GM23248 (cell line): ENCODE results near the gene OPRL1. TPM values are rescaled to one million over a fixed set of nuclear protein-coding genes. Genes with fewer than 3 reads are reported as not detected.

Experiments
- DNase-seq: peaks from one replicate; pipeline ENCODE4 v3.0.0-alpha.2; 2015
- H2AFZ ChIP-seq: fragments of 200-600 bp; sonication (generic); 2 replicates; pipeline ENCODE4 v1.6.1; 2016; ENCODE audit warnings: antibody characterized with exemption
- H3F3A ChIP-seq: fragments of 200-600 bp; sonication (generic); 2 replicates; pipeline ENCODE4 v1.6.1; 2016; ENCODE audit warnings: mild to moderate bottlenecking, antibody characterized with exemption, mixed run types; ENCODE audit not compliant: insufficient read depth
- H3K27ac ChIP-seq: fragments of 200-600 bp; sonication (generic); 2 replicates; pipeline ENCODE4 v1.5.1; 2016; ENCODE audit warnings: mild to moderate bottlenecking
- H3K27me3 ChIP-seq: fragments of 200-600 bp; sonication (generic); replicated peaks from 2 replicates; pipeline ENCODE4 v1.6.1; 2016; ENCODE audit warnings: mild to moderate bottlenecking; ENCODE audit not compliant: insufficient read depth
- H3K36me3 ChIP-seq: fragments of 200-600 bp; sonication (generic); 2 replicates; pipeline ENCODE4 v1.6.1; 2016; ENCODE audit warnings: low read depth, mild to moderate bottlenecking
- H3K4me1 ChIP-seq: fragments of 200-600 bp; sonication (generic); 2 replicates; pipeline ENCODE4 v1.6.1; 2016; ENCODE audit warnings: mild to moderate bottlenecking; ENCODE audit not compliant: insufficient read depth
- H3K4me2 ChIP-seq: fragments of 200-600 bp; sonication (generic); one replicate; pipeline ENCODE4 v1.6.1; 2016; ENCODE audit warnings: mild to moderate bottlenecking; ENCODE audit not compliant: unreplicated experiment
- H3K4me3 ChIP-seq: fragments of 200-600 bp; sonication (generic); 2 replicates; pipeline ENCODE4 v1.5.1; 2016; ENCODE audit warnings: mild to moderate bottlenecking
- H3K79me2 ChIP-seq: fragments of 200-600 bp; sonication (generic); 2 replicates; pipeline ENCODE4 v1.6.1; 2016; ENCODE audit warnings: mild to moderate bottlenecking; ENCODE audit not compliant: insufficient read depth
- H3K9ac ChIP-seq: fragments of 200-600 bp; sonication (generic); 2 replicates; pipeline ENCODE4 v1.6.1; 2016; ENCODE audit warnings: mild to moderate bottlenecking
- H3K9me2 ChIP-seq: fragments of 200-600 bp; sonication (generic); 2 replicates; pipeline ENCODE4 v1.6.1; 2016; ENCODE audit warnings: mixed run types, mild to moderate bottlenecking, moderate library complexity; ENCODE audit not compliant: insufficient read depth
- H3K9me3 ChIP-seq: fragments of 200-600 bp; sonication (generic); one replicate; pipeline ENCODE4 v1.6.1; 2017; ENCODE audit warnings: low read depth
- H4K20me1 ChIP-seq: fragments of 200-600 bp; sonication (generic); 2 replicates; pipeline ENCODE4 v1.6.0; 2016; ENCODE audit not compliant: insufficient read depth
- EZH2 ChIP-seq: fragments of 200-600 bp; sonication (generic); IDR thresholded peaks from 2 replicates; pipeline ENCODE4 v1.6.1; 2018; ENCODE audit warnings: antibody characterized with exemption, mild to moderate bottlenecking; ENCODE audit not compliant: insufficient read depth, poor library complexity, severe bottlenecking
- EZH2phosphoT487 ChIP-seq: fragments of 200-600 bp; sonication (generic); IDR thresholded peaks from 2 replicates; pipeline ENCODE4 v1.6.1; 2018; ENCODE audit warnings: antibody characterized with exemption, moderate library complexity, mild to moderate bottlenecking, low read depth; ENCODE audit not compliant: insufficient read depth
- WGBS, 2 experiments: methylation state at CpG; one replicate each; pipeline ENCODE4 v1.1.6; 2015 to 2017; ENCODE audit warnings: low lambda C conversion rate in 2 of 2, low coverage in 1 of 2; ENCODE audit errors: missing lambda C conversion rate in 2 of 2; 5-methylcytosine and 5-hydroxymethylcytosine counted together
- in situ Hi-C: fragments of 300-500 bp; cut with MboI; formaldehyde crosslinking; loops from 2 replicates; pipeline ENCODE4 v1.15.0; 2020
- polyA plus RNA-seq: library from polyadenylated mRNA; unstranded; fragments of >200 nt; fragmentation: Nextera tagmentation; extraction: Ambion mirVana; gene quantifications from 2 replicates; pipeline ENCODE4 v1.2.1, GENCODE V29; 2016
- total RNA-seq: library from RNA; depleted of rRNA; stranded (reverse); fragments of >200 nt; shearing (Covaris generic); gene quantifications from 2 replicates; pipeline ENCODE4 v1.2.3, GENCODE V29; 2014

OPRL1 gene
- total and polyA plus RNA-seq, 2 experiments from 2014 or later, result 0.35 to 0.86 TPM

DNA sequence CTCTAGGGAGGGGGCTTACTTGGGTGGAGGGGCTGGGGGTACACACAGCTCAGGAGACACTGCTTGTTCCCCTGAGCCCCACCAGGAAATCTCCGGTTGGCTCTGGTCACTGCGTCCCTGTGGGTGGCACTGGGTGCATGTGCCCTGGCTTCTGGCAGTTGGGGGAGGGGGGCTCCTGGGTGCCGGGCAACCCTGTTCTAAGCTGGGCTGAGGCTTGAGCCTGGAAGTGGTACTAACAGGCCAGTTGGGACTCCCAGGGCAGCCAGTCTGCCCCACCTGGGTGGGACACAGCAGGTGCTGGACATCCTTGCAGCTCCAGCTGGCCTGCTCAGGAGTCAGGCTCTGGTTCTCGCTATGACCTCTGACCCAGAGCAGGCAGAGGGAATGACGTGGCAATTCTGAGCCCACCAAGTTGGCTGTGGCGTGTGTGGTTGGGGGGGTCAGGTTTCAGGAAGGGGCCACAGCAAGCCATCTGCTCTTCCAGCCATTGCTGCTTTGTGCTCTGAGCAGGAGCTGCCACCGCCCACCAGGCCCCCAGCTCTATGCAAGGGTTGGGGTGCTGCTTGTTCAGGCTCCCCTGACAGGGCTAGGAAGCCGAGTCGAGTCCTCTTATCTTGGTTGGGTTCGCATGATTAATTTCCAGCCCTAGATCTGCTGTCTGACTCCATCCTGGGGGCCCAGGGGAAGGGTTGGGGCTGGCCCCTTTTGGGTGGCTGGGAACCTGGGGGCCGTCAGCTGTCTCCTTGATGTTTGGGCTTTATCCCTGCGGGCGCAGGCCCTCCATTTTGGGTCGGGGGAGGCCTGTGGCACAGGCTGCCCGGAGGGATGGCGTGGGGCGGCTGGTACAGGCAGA is 43.3 kb upstream of the OPRL1 start:
- Histone ChIP-seq H3K4me1 (no peaks in the 10 kb centered on the region), H3K9me3 (no peaks in the 10 kb centered on the region), H2AFZ (no peak overlapping the region), H3K4me3 (no peak overlapping the region), H3K9ac (no peak overlapping the region), H3F3A (no peaks in the 10 kb centered on the region), H3K9me2 (no peaks in the 10 kb centered on the region), H3K36me3 (no peaks in the 10 kb centered on the region), H3K27me3 (peaks cover 24% of the 10 kb centered on the region), H3K79me2 (no peaks in the 10 kb centered on the region), H4K20me1 (no peaks in the 10 kb centered on the region), H3K4me2 (no peak overlapping the region), H3K27ac (no peak overlapping the region)
- DNase-seq, result no peak
- no peak for TF ChIP-seq EZH2phosphoT487
- no peak for TF ChIP-seq EZH2
- in situ Hi-C loops, result no loop called here
- 63 to 66% methylated on average over 14 of the region's 17 CpGs for WGBS, 2 experiments

DNA sequence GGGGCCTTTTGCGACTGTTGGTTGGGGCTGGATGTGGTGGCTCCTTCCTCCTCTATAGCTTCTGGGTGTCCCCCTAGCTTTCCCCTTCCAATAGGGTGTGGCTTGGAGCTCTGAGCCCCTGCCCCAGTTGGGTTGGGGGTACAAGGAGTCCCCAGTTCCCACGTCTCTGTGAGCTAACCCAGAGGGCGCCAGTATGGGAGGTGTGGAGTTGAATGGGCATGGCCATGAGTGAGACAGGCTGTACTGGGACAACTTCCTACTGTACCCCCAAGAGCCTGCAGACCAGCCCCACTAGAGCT is 42.7 kb upstream of the OPRL1 start:
- H3K36me3 ChIP-seq, result no peaks in the 10 kb centered on the region
- H3K9me3 ChIP-seq, result no peaks in the 10 kb centered on the region
- H3F3A ChIP-seq, result no peaks in the 10 kb centered on the region
- no peaks in the 10 kb centered on the region for H3K9me2 ChIP-seq
- H3K4me3 ChIP-seq, result no peak overlapping the region
- 64 to 67% methylated on average over 3 of the region's 3 CpGs for WGBS, 2 experiments
- no peak overlapping the region for H2AFZ ChIP-seq
- no peaks in the 10 kb centered on the region for H3K79me2 ChIP-seq
- H3K27ac ChIP-seq, result no peak overlapping the region
- H4K20me1 ChIP-seq, result no peaks in the 10 kb centered on the region
- H3K9ac ChIP-seq, result no peak overlapping the region
- H3K4me1 ChIP-seq, result no peaks in the 10 kb centered on the region
- TF ChIP-seq EZH2 (no peak), EZH2phosphoT487 (no peak)
- in situ Hi-C loops, result no loop called here
- peaks cover 29% of the 10 kb centered on the region for H3K27me3 ChIP-seq
- no peak overlapping the region for H3K4me2 ChIP-seq
- no peak for DNase-seq

DNA sequence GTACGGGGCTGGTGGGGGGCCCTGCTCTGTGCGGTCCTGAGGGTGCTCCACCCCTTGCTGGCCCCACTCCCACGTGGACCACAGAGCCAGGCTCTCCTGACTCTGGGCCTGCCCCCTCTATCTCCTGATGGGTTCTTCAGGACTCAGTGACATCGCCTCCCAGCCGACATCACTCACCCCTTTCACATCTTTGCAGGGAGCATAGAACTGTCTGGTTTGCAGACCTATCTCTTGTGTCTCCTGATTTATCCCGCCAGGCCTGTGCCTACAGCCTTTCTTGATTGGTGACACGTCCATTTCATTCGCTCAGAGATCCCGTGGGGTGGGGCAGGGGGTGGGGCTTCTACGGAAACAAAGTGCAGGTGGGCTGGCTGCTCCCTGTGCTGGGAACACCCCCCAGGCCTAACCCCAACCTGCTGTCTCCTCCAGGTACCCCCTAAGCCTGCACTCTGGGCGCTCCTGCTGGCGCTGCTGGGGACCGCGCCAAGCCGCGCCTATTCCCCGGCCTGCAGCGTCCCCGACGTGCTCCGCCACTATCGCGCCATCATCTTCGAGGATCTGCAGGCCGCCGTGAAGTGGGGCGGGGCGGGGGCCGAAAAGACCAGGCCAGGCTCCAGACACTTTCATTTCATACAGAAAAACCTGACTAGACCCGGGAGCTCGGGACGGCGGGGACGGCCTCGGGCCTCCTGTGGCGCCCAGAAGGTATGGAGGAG is 42.2 kb upstream of the OPRL1 start:
- Histone ChIP-seq H3F3A (no peaks in the 10 kb centered on the region), H3K4me3 (no peak overlapping the region), H3K9ac (no peak overlapping the region), H3K9me2 (no peaks in the 10 kb centered on the region), H3K79me2 (no peaks in the 10 kb centered on the region), H3K27me3 (peaks cover 31% of the 10 kb centered on the region), H2AFZ (no peak overlapping the region), H3K27ac (no peak overlapping the region), H3K4me2 (no peak overlapping the region), H3K9me3 (no peaks in the 10 kb centered on the region), H3K4me1 (no peaks in the 10 kb centered on the region), H3K36me3 (no peaks in the 10 kb centered on the region), H4K20me1 (no peaks in the 10 kb centered on the region)
- WGBS, 2 experiments, result 9% methylated on average over 34 to 36 of the region's 36 CpGs
- peak; percentile 39 for TF ChIP-seq EZH2
- no peak for TF ChIP-seq EZH2phosphoT487
- in situ Hi-C loops, result no loop called here
- DNase-seq, result no peak

DNA sequence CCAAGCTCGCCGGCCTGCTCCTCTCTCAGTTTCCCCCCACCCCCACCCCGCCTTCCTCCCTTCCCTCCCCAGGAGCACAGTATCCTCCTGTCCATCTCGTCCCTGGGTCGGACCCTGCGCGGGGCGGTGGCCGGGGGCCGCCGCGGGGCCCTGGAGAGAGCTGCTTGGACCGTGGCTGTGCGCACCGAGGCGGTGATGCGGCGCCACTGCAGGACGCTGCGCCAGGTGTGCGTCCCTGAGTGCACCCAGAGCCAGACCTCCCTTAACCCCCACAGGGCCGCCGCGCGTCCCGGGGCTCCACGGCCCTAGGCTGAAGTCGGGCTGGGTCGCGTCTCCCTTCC is 41.7 kb upstream of the OPRL1 start:
- Histone ChIP-seq H4K20me1 (no peaks in the 10 kb centered on the region), H2AFZ (no peak overlapping the region), H3K4me2 (no peak overlapping the region), H3K9ac (no peak overlapping the region), H3K9me3 (no peaks in the 10 kb centered on the region), H3K27ac (no peak overlapping the region), H3K4me1 (no peaks in the 10 kb centered on the region), H3K4me3 (peak overlapping the region; percentile 63; the same call in 1 of the 2 replicates), H3K9me2 (no peaks in the 10 kb centered on the region), H3K27me3 (peaks cover 31% of the 10 kb centered on the region), H3F3A (no peaks in the 10 kb centered on the region), H3K79me2 (no peaks in the 10 kb centered on the region), H3K36me3 (no peaks in the 10 kb centered on the region)
- in situ Hi-C loops, result no loop called here
- no peak for DNase-seq
- WGBS, 2 experiments, result 7 to 17% methylated on average over 1 to 16 of the region's 30 CpGs
- no peak for TF ChIP-seq EZH2phosphoT487
- TF ChIP-seq EZH2, result no peak
